ENCODE data around the gene MANSC1. TPM values are rescaled to one million over a fixed set of nuclear protein-coding genes. Genes with fewer than 3 reads are reported as not detected.

Gene MANSC1
- total and polyA plus RNA-seq, 10 of the 15 experiments (the other 5 are each of a cell fraction or from before 2014, with no cell fraction given), result 0.02 to 0.23 (median 0.11) TPM; not detected in 2

DNA sequence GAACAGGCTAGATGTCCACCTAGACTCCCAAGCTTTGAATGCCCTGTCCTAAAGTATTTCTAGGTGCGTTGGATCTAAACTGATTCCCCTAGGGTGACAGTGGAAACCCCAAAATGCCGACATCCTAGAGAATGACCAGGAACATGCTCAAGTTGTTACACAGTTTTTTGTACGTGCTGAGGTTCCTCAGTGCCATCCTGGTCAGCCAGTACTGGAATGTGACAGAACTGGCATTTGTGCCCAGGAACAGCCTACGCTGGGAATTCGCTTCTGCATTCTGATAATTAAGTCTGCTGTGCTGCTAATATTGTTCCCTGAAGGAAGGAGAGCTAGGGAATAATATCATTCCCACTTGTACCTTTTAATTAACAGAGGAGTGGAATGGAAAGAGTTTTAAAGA is 47.1 kb upstream of the MANSC1 start:
- no peak overlapping the region for H3K9ac ChIP-seq (ENCODE audit: control insufficient read depth, insufficient read depth, low read length)
- SMC1A ChIA-PET (ENCODE audit: uncharacterized antibody, unreplicated experiment), result interaction anchor here (0.6 to 2.0 kb wide), 11 partner anchors 8 to 394 kb away, joined by 3 to 5 read pairs (median 4); no protein-coding TSS in a partner anchor
- no peak overlapping the region for H3K4me2 ChIP-seq (ENCODE audit: control insufficient read depth, insufficient read depth)
- no peak for TF ChIP-seq CREB1 (IDR thresholded peaks at IDR 0.05; ENCODE audit: low read depth)
- no peak for TF ChIP-seq ZNF24 (IDR thresholded peaks at IDR 0.05)
- no peak for TF ChIP-seq RBBP5 (conservative IDR thresholded peaks at IDR 0.05)
- TF ChIP-seq TARDBP (IDR thresholded peaks at IDR 0.05; ENCODE audit: borderline replicate concordance), result no peak
- TF ChIP-seq CBFB (IDR thresholded peaks at IDR 0.05; ENCODE audit: low read depth), result no peak
- no peak for TF ChIP-seq NR2F1 (conservative IDR thresholded peaks at IDR 0.05)
- TF ChIP-seq, protein P1, sequence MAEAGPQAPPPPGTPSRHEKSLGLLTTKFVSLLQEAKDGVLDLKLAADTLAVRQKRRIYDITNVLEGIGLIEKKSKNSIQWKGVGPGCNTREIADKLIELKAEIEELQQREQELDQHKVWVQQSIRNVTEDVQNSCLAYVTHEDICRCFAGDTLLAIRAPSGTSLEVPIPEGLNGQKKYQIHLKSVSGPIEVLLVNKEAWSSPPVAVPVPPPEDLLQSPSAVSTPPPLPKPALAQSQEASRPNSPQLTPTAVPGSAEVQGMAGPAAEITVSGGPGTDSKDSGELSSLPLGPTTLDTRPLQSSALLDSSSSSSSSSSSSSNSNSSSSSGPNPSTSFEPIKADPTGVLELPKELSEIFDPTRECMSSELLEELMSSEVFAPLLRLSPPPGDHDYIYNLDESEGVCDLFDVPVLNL (IDR thresholded peaks at IDR 0.05; ENCODE audit: low read depth, low read length), result no peak
- TF ChIP-seq, protein P2, sequence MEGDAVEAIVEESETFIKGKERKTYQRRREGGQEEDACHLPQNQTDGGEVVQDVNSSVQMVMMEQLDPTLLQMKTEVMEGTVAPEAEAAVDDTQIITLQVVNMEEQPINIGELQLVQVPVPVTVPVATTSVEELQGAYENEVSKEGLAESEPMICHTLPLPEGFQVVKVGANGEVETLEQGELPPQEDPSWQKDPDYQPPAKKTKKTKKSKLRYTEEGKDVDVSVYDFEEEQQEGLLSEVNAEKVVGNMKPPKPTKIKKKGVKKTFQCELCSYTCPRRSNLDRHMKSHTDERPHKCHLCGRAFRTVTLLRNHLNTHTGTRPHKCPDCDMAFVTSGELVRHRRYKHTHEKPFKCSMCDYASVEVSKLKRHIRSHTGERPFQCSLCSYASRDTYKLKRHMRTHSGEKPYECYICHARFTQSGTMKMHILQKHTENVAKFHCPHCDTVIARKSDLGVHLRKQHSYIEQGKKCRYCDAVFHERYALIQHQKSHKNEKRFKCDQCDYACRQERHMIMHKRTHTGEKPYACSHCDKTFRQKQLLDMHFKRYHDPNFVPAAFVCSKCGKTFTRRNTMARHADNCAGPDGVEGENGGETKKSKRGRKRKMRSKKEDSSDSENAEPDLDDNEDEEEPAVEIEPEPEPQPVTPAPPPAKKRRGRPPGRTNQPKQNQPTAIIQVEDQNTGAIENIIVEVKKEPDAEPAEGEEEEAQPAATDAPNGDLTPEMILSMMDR (IDR thresholded peaks at IDR 0.05 in 2 of 3, conservative IDR thresholded peaks at IDR 0.05 in 1 of 3; ENCODE audit: control insufficient read depth in 2 of 3, extremely low read depth in 1 of 3, insufficient read depth in 1 of 3, low read depth in 3 of 3, low read length in 3 of 3), result no peak
- TF ChIP-seq CHD2 (IDR thresholded peaks at IDR 0.05; ENCODE audit: borderline replicate concordance, low read depth, low read length), result no peak
- no peak for TF ChIP-seq HDAC6 (IDR thresholded peaks at IDR 0.05; ENCODE audit: unreplicated experiment)
- no peak for TF ChIP-seq SMAD5 (IDR thresholded peaks at IDR 0.05; ENCODE audit: low read depth)
- TF ChIP-seq RELA (IDR thresholded peaks at IDR 0.05; ENCODE audit: borderline replicate concordance, partially characterized antibody), result no peak
- H2AFZ ChIP-seq (ENCODE audit: control insufficient read depth, low read depth, low read length), result no peak overlapping the region
- H3K27me3 ChIP-seq (replicated peaks in 1 of 2; ENCODE audit: control insufficient read depth in 2 of 2, insufficient read depth in 2 of 2, low read length in 1 of 2), result no peaks in the 10 kb centered on the region
- RAD21 ChIA-PET (ENCODE audit: unreplicated experiment), result interaction anchor here (1.5 to 2.4 kb wide), 3 partner anchors 13 to 340 kb away, joined by 6 to 9 read pairs (median 7); partner anchors contain the start of gene DUSP16
- peaks cover 0 to 3% of the 10 kb centered on the region in 2 experiments; a peak in 1 of 4 replicates for H3K36me3 ChIP-seq (ENCODE audit: control insufficient read depth in 2 of 2, insufficient read depth in 2 of 2, low read length in 1 of 2)
- no peak for ATAC-seq
- intact Hi-C loops (cut with micrococcal nuclease; ENCODE audit: unreplicated experiment), result no loop called here
- H4K20me1 ChIP-seq (ENCODE audit: control insufficient read depth, insufficient read depth), result no peaks in the 10 kb centered on the region
- no peaks in the 10 kb centered on the region for H3K4me1 ChIP-seq (ENCODE audit: control insufficient read depth, insufficient read depth, low read length)
- POLR2A ChIA-PET, result no interaction called here
- no TSS peak for BruUV-seq (replicated peaks)
- no peak overlapping the region for H3K27ac ChIP-seq (ENCODE audit: control insufficient read depth, insufficient read depth)
- in situ Hi-C loops (cut with MboI), result no loop called here
- no peak overlapping the region for H3K4me3 ChIP-seq
- CTCF ChIA-PET, result interaction anchor here (1.1 to 4.4 kb wide), 6 partner anchors 11 to 308 kb away, joined by 3 to 24 read pairs (median 4); no protein-coding TSS in a partner anchor
- 82% methylated on average over 5 of the region's 5 CpGs for WGBS (ENCODE audit: insufficient coverage, insufficient replicate concordance, low lambda C conversion rate, missing lambda C conversion rate)
- DNase-seq (ENCODE audit: low read depth, low spot score), result no peak
- no peak for FAIRE-seq
- H3K79me2 ChIP-seq (ENCODE audit: control insufficient read depth, insufficient read depth, low read length), result no peaks in the 10 kb centered on the region
- H3K9me3 ChIP-seq (replicated peaks; ENCODE audit: control insufficient read depth, insufficient read depth, low read length), result no peaks in the 10 kb centered on the region; the same call in 2 of the 3 replicates

Measured in GM12878 (cell line).